A549 (cell line): Measurements from ENCODE around the gene STX16. TPM values are rescaled to one million over a fixed set of nuclear protein-coding genes. Genes with fewer than 3 reads are reported as not detected.

ENCODE experiments used
- ATAC-seq, 2 experiments: fragments of 200-7000 bp in 1 of 2; fragments of >200 bp in 1 of 2; cut with Nextera tagmentation in 1 of 2; cut with Tn5 transposase in 1 of 2; 3 replicates each; pipeline versions ENCODE4 v1.8.0 to v1.9.1; 2018 to 2020; ENCODE audit warnings: mild to moderate bottlenecking in 1 of 2, moderate library complexity in 1 of 2
- CTCF ChIA-PET: fragments of 300-600 bp; sonication (Branson Sonifier 250); formaldehyde crosslinking; extraction: SDS; loops from one replicate; lab custom pipeline; 2021; ENCODE audit warnings: antibody characterized with exemption, inconsistent platforms; lab: Yijun Ruan, JAX
- POLR2A ChIA-PET: fragments of 350-600 bp; formaldehyde crosslinking; extraction: SDS; loops from one replicate; lab custom pipeline; 2021; ENCODE audit warnings: antibody characterized with exemption, inconsistent platforms; lab: Yijun Ruan, JAX
- DNase-seq, 2 experiments: peaks; one replicate each; pipeline versions ENCODE4 v3.0.0 to v3.0.0-alpha.2; 2011 to 2016; ENCODE audit warnings: low read depth in 1 of 2, low spot score in 1 of 2
- FAIRE-seq: peaks from 2 replicates; lab custom pipeline; 2011; peaks lifted over from hg19 to GRCh38; lab: Jason Lieb, UNC
- H3K27ac ChIP-seq, 2 experiments: fragments of >200 bp; sonication (Bioruptor Twin); formaldehyde crosslinking; 3 replicates each; pipeline ENCODE4 v1.5.1; 2016 to 2017
- H3K4me1 ChIP-seq: fragments of >200 bp; sonication (Bioruptor Twin); formaldehyde crosslinking; 3 replicates; pipeline ENCODE4 v1.6.1; 2016
- H3K4me2 ChIP-seq: fragments of >200 bp; sonication (Bioruptor Twin); formaldehyde crosslinking; 3 replicates; pipeline ENCODE4 v1.6.1; 2016
- H3K4me3 ChIP-seq: fragments of >200 bp; sonication (Bioruptor Twin); formaldehyde crosslinking; 3 replicates; pipeline ENCODE4 v1.5.1; 2016
- H3K9me3 ChIP-seq: fragments of >200 bp; sonication (Bioruptor Twin); formaldehyde crosslinking; 3 replicates; pipeline ENCODE4 v1.6.1; 2016
- ATOH8 ChIP-seq: fragments of 250-450 bp; sonication (Bioruptor Pico); IDR thresholded peaks from 2 replicates; pipeline ENCODE4 v1.5.0; 2020; ENCODE audit warnings: low read depth, mild to moderate bottlenecking, moderate library complexity
- BCL3 ChIP-seq: fragments of >200 bp; sonication (Bioruptor Twin); formaldehyde crosslinking; IDR thresholded peaks from 3 replicates; pipeline ENCODE4 v1.6.1; 2016
- CBX8 ChIP-seq: fragments of 200-600 bp; sonication (generic); IDR thresholded peaks from 2 replicates; pipeline ENCODE4 v1.6.1; 2016
- CEBPB ChIP-seq, 2 experiments: fragments of >200 bp in 1 of 2; sonication (Bioruptor Twin) in 1 of 2; formaldehyde crosslinking in 1 of 2; IDR thresholded peaks; 2 replicates each; pipeline ENCODE4 v1.6.1; 2012 to 2016
- CHD4 ChIP-seq: fragments of 200-600 bp; sonication (generic); IDR thresholded peaks from 2 replicates; pipeline ENCODE4 v1.6.1; 2016; ENCODE audit warnings: antibody characterized with exemption, mild to moderate bottlenecking, borderline replicate concordance
- EHF ChIP-seq: fragments of 250-450 bp; sonication (Bioruptor Pico); IDR thresholded peaks from 2 replicates; pipeline ENCODE4 v1.5.0; 2020; ENCODE audit warnings: mild to moderate bottlenecking
- EHMT2 ChIP-seq: fragments of 200-600 bp; sonication (generic); IDR thresholded peaks from 2 replicates; pipeline ENCODE4 v1.6.1; 2016; ENCODE audit warnings: antibody characterized with exemption, low read depth, mild to moderate bottlenecking, moderate library complexity
- FOXS1 ChIP-seq: fragments of 250-450 bp; sonication (Bioruptor Pico); IDR thresholded peaks from 2 replicates; pipeline ENCODE4 v1.5.0; 2020; ENCODE audit warnings: mild to moderate bottlenecking, moderate library complexity
- HOXA7 ChIP-seq: fragments of 250-450 bp; sonication (Bioruptor Pico); IDR thresholded peaks from 2 replicates; pipeline ENCODE4 v1.5.0; 2020; ENCODE audit warnings: mild to moderate bottlenecking, moderate library complexity
- HOXB5 ChIP-seq: fragments of 250-450 bp; sonication (Bioruptor Pico); IDR thresholded peaks from 2 replicates; pipeline ENCODE4 v1.5.0; 2020; ENCODE audit warnings: mild to moderate bottlenecking, moderate library complexity
- KDM1A ChIP-seq: fragments of 200-600 bp; sonication (generic); IDR thresholded peaks from 2 replicates; pipeline ENCODE4 v1.6.1; 2016; ENCODE audit warnings: low read depth, mild to moderate bottlenecking
- MAX ChIP-seq: IDR thresholded peaks from 2 replicates; pipeline ENCODE4 v1.6.1; 2012
- NPAS2 ChIP-seq: fragments of 250-450 bp; sonication (Bioruptor Pico); IDR thresholded peaks from 2 replicates; pipeline ENCODE4 v1.8.0; 2022; ENCODE audit warnings: mild to moderate bottlenecking, moderate library complexity, borderline replicate concordance
- NR3C1 ChIP-seq: fragments of >200 bp; sonication (Bioruptor Twin); formaldehyde crosslinking; IDR thresholded peaks from 3 replicates; pipeline ENCODE4 v1.6.1; 2017
- POLR2A ChIP-seq: IDR thresholded peaks from 2 replicates; pipeline ENCODE4 v1.6.1; 2012; ENCODE audit warnings: mild to moderate bottlenecking, low read length
- POLR2AphosphoS2 ChIP-seq: conservative IDR thresholded peaks from 2 replicates; pipeline ENCODE4 v1.6.1; 2012; ENCODE audit warnings: low read length, improper control_type of control experiment, inconsistent platforms
- RARB ChIP-seq: fragments of 250-450 bp; sonication (Bioruptor Pico); IDR thresholded peaks from 2 replicates; pipeline ENCODE4 v1.8.0; 2021; ENCODE audit warnings: mild to moderate bottlenecking, moderate library complexity
- TP53 ChIP-seq: fragments of 250-450 bp; sonication (Bioruptor Pico); IDR thresholded peaks from 2 replicates; pipeline ENCODE4 v1.5.0; 2021; ENCODE audit warnings: mild to moderate bottlenecking, moderate library complexity
- ZC3H11A ChIP-seq: fragments of 450-650 bp; IDR thresholded peaks from 2 replicates; pipeline ENCODE4 v1.6.1; 2014; ENCODE audit warnings: antibody characterized with exemption, mild to moderate bottlenecking
- WGBS: methylation state at CpG from one replicate; pipeline ENCODE4 v1.1.6; 2017; ENCODE audit errors: missing lambda C conversion rate; 5-methylcytosine and 5-hydroxymethylcytosine counted together
- polyA plus RNA-seq, 4 experiments: library from polyadenylated mRNA; depleted of rRNA in 3 of 4; stranded (reverse); fragments of >200 nt; fragmentation: RNase III in 1 of 4; extraction: RNeasy Plus Mini Kit Qiagen cat#74134 plus additional on column Dnase treatment in 1 of 4; gene quantifications; 2 replicates in 3 of 4; 3 replicates in 1 of 4; pipeline ENCODE4 v1.2.3, GENCODE V29; 2011 to 2017
- TF ChIP-seq, protein P1 (sequence below): IDR thresholded peaks from 2 replicates; pipeline ENCODE4 v1.6.1; 2012
- TF ChIP-seq, protein P2 (sequence below): fragments of 150-350 bp; IDR thresholded peaks from 2 replicates; pipeline ENCODE4 v1.6.1; 2014; ENCODE audit warnings: low read depth, mild to moderate bottlenecking, low read length
- TF ChIP-seq, protein P3 (sequence below): fragments of 250-450 bp; sonication (Bioruptor Pico); IDR thresholded peaks from 2 replicates; pipeline ENCODE4 v1.5.0; 2021; ENCODE audit warnings: mild to moderate bottlenecking, moderate library complexity, borderline replicate concordance
- TF ChIP-seq, protein P4 (sequence below): fragments of 450-650 bp; IDR thresholded peaks from 2 replicates; pipeline ENCODE4 v1.6.1; 2014; ENCODE audit warnings: antibody characterized with exemption
- TF ChIP-seq, protein P5 (sequence below): fragments of >200 bp; sonication (Bioruptor Twin); formaldehyde crosslinking; IDR thresholded peaks from 2 replicates; pipeline ENCODE4 v1.6.1; 2016

STX16 gene
- polyA plus RNA-seq, 2 of the 4 experiments (the other 2 are of a cell fraction), result 68.5 to 71.6 TPM

- Histone ChIP-seq H3K4me1 (no peaks in the 10 kb centered on the region), H3K27ac (no peak overlapping the region)
- WGBS, result 95% methylated on average over 18 of the region's 18 CpGs
- FAIRE-seq (no peak), ATAC-seq (no peak)
- TF ChIP-seq RARB (CRISPR knock-in tag) (no peak), EHMT2 (no peak), POLR2AphosphoS2 (no peak), POLR2A (no peak), BCL3 (no peak), HOXA7 (no peak), CEBPB (IDR thresholded peaks at IDR 0.05) (no peak), NR3C1 (no peak), MAX (no peak), ZC3H11A (no peak), FOXS1 (CRISPR knock-in tag) (no peak), NPAS2 (CRISPR knock-in tag) (no peak), CBX8 (no peak), CHD4 (no peak), TP53 (CRISPR knock-in tag) (no peak), HOXB5 (no peak)
- TF ChIP-seq, protein P1, sequence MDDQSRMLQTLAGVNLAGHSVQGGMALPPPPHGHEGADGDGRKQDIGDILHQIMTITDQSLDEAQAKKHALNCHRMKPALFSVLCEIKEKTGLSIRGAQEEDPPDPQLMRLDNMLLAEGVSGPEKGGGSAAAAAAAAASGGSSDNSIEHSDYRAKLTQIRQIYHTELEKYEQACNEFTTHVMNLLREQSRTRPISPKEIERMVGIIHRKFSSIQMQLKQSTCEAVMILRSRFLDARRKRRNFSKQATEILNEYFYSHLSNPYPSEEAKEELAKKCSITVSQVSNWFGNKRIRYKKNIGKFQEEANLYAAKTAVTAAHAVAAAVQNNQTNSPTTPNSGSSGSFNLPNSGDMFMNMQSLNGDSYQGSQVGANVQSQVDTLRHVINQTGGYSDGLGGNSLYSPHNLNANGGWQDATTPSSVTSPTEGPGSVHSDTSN, result no peak
- TF ChIP-seq, protein P2, sequence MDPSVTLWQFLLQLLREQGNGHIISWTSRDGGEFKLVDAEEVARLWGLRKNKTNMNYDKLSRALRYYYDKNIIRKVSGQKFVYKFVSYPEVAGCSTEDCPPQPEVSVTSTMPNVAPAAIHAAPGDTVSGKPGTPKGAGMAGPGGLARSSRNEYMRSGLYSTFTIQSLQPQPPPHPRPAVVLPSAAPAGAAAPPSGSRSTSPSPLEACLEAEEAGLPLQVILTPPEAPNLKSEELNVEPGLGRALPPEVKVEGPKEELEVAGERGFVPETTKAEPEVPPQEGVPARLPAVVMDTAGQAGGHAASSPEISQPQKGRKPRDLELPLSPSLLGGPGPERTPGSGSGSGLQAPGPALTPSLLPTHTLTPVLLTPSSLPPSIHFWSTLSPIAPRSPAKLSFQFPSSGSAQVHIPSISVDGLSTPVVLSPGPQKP, result no peak
- TF ChIP-seq, protein P3, sequence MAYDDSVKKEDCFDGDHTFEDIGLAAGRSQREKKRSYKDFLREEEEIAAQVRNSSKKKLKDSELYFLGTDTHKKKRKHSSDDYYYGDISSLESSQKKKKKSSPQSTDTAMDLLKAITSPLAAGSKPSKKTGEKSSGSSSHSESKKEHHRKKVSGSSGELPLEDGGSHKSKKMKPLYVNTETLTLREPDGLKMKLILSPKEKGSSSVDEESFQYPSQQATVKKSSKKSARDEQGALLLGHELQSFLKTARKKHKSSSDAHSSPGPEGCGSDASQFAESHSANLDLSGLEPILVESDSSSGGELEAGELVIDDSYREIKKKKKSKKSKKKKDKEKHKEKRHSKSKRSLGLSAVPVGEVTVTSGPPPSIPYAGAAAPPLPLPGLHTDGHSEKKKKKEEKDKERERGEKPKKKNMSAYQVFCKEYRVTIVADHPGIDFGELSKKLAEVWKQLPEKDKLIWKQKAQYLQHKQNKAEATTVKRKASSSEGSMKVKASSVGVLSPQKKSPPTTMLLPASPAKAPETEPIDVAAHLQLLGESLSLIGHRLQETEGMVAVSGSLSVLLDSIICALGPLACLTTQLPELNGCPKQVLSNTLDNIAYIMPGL (CRISPR knock-in tag), result no peak
- TF ChIP-seq, protein P4, sequence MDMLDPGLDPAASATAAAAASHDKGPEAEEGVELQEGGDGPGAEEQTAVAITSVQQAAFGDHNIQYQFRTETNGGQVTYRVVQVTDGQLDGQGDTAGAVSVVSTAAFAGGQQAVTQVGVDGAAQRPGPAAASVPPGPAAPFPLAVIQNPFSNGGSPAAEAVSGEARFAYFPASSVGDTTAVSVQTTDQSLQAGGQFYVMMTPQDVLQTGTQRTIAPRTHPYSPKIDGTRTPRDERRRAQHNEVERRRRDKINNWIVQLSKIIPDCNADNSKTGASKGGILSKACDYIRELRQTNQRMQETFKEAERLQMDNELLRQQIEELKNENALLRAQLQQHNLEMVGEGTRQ, result no peak
- TF ChIP-seq, all 56 proteins: peak for 0
- no peak for DNase-seq
- no peak overlapping the region for H3K4me3 ChIP-seq
- H3K9me3 ChIP-seq, result no peaks in the 10 kb centered on the region
- no peak overlapping the region for H3K4me2 ChIP-seq
- ChIA-PET POLR2A (no interaction called here), CTCF (interaction anchor here (0.9 kb wide), 1 partner anchor 16 kb away, joined by 4 read pairs; no protein-coding TSS in a partner anchor)
Observed at GRCh38 chr20:58675146-58675584, 24.1 kb downstream of the STX16 start.

- FAIRE-seq, result no peak
- ChIA-PET POLR2A (no interaction called here), CTCF (interaction anchor here (1.3 kb wide), 1 partner anchor 164 kb away, joined by 3 read pairs; no protein-coding TSS in a partner anchor)
- 93% methylated on average over 17 of the region's 17 CpGs for WGBS
- no peak for ATAC-seq
- H3K4me3 ChIP-seq, result no peak overlapping the region
- H3K9me3 ChIP-seq, result no peaks in the 10 kb centered on the region
- H3K4me2 ChIP-seq, result no peak overlapping the region
- no peak overlapping the region for H3K27ac ChIP-seq
- H3K4me1 ChIP-seq, result no peaks in the 10 kb centered on the region
- TF ChIP-seq, protein P1, result no peak
- TF ChIP-seq, protein P5, sequence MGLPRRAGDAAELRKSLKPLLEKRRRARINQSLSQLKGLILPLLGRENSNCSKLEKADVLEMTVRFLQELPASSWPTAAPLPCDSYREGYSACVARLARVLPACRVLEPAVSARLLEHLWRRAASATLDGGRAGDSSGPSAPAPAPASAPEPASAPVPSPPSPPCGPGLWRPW, result no peak
- no peak for TF ChIP-seq ATOH8
- no peak for TF ChIP-seq EHF (CRISPR knock-in tag)
- no peak for TF ChIP-seq BCL3
- no peak for TF ChIP-seq KDM1A
- TF ChIP-seq, all 56 proteins: peak for 0
- no peak for DNase-seq
Observed at GRCh38 chr20:58675641-58676040, 24.6 kb downstream of the STX16 start.
